DMS79 (cell line): ENCODE data around the gene HSD17B2.

Source experiments
- DNase-seq: peaks from one replicate; lab custom pipeline; 2025; lab: John Stamatoyannopoulos, UW

HSD17B2 gene

GRCh38 chr16:82050506-82050905 is 15.5 kb downstream of the HSD17B2 start:
- DNase-seq, result no peak

GRCh38 chr16:82050909-82051357 is 15.9 kb downstream of the HSD17B2 start:
- DNase-seq, result no peak

GRCh38 chr16:82051656-82052055 is 16.6 kb downstream of the HSD17B2 start:
- DNase-seq, result no peak

DNA sequence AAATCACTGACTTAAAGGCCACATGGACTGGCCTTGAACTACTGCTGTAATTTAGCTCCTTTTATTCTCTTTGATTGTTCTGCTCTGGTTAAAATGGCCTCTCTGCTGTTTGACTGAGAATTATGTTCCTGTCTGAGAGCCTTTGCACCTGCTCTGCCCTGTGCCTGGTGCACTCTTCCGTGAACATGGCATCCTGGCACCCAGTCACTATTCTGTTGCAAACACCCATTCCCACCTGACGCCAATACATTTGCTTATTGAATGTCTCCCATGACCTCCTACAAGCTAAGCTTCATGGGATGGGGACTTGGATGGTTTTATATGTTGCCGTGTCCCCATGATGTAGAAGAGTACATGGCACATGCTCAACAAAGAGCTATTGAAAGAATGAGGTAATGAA is 20.1 kb downstream of the HSD17B2 start:
- DNase-seq, result no peak

DNA sequence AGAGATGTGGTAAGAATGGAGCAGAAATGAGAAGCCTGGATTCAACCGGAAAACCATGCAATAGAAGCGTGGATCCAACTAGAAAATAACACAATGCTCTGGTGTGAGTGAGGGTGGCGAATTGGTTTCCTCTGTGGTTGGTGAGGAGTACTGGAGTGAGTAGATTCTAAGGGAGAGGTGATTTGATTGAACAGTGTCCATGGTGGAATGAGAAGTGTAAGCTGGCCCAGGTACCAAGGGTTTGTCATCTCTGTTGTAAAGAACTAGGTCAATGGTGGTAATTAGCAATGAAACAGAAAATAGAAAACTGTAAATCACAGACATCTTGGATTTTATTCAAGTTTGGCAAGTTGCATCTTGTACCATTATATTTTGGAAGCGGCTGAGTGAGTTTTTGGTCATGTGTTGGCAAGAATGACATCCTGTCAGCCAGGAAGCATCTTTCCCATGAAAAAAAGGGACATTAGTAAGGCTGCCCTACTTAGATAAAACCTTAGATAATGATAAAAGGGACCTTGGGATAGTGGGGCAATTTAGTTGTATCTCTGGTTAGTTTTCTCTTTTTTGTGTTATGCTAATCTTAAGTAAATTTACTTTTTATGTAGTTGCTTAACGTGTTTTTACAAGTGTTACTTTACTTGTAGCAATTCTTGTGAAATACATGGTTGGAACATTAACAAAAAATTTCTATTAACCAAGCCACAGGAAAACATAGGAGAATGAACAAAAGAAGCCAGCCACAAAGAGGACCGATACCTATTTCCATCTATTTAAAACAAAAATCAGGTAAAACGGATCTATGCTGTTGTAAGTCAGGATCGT is 20.9 kb downstream of the HSD17B2 start:
- no peak for DNase-seq

DNA sequence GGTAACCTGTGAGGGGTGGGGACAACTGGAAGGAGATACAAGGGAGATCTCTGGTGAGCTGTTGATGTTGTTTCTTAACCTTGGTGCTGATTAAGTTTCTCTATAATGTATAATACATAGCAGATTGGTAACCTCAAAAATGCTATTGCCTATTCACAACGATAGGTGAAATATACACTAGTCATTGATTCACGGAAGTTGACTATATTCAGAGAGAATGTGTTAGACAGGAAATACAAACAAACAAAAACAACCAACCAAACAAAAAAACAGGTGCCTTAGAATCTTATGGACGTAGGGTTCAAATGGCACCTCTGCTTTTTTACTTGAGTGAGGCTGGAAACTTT is 21.5 kb downstream of the HSD17B2 start:
- no peak for DNase-seq

- DNase-seq, result no peak
These were observed 24.3 kb downstream of the HSD17B2 start for GRCh38 chr16:82059161-82059982.

- DNase-seq, result no peak
These were observed 24.9 kb downstream of the HSD17B2 start for GRCh38 chr16:82059983-82060421.

DNA sequence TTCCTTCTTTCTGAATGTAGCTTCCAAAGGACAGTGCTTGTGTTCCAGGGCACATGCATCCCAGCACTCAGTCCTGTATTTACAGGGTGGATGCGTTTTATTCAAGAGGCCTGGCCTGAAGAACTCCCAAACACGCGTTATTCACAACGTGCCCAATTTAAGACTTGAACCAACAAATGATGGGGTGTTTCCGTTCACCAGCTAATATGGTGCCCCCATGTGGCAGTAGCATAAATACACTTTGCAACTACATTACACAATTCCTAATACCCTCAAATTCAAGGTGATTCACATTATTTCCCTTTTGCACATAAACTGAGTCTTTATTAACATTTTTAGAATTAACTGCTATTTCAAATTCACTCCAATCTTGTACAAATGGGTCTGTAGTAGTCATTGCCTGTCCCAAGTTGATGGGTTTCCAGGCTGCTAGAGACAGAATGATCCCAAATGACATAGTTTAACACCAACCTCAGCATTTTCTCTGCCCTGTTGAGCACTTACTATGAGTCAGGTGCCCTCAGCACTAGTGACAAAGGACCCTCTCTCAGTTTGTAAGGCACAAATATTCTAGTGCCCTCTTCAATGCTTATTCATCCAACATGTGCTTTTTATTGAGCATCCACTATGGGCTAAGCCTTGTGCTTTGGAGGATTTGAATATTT is 26.9 kb downstream of the HSD17B2 start:
- no peak for DNase-seq

- no peak for DNase-seq
These were observed 27.6 kb downstream of the HSD17B2 start for GRCh38 chr16:82062645-82063058.

GRCh38 chr16:82063456-82064082 is 28.5 kb downstream of the HSD17B2 start:
- no peak for DNase-seq

GRCh38 chr16:82067042-82067803 is 32.2 kb downstream of the HSD17B2 start:
- no peak for DNase-seq

DNA sequence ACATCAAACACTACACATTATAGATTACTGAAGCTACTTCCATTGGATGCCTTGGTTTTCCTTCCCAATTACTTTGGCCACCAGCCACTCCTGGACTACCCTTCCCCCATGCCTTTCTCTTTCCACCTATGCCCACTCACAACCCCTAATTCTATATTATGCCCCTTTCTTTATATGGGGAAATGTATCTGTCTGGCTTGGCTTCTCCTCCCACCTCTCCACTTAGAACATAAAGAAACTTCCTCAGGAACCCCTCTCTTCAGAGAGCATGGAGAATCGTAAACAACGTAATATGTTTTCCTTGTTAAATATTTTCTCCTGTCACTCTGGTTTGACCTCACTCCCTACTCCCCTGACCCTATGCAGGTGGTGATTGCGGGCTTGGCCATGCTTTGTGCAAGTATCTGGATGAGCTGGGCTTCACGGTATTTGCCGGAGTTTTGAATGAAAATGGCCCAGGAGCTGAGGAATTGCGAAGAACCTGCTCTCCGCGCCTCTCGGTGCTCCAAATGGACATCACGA is 32.8 kb downstream of the HSD17B2 start:
- DNase-seq, result no peak

DNA sequence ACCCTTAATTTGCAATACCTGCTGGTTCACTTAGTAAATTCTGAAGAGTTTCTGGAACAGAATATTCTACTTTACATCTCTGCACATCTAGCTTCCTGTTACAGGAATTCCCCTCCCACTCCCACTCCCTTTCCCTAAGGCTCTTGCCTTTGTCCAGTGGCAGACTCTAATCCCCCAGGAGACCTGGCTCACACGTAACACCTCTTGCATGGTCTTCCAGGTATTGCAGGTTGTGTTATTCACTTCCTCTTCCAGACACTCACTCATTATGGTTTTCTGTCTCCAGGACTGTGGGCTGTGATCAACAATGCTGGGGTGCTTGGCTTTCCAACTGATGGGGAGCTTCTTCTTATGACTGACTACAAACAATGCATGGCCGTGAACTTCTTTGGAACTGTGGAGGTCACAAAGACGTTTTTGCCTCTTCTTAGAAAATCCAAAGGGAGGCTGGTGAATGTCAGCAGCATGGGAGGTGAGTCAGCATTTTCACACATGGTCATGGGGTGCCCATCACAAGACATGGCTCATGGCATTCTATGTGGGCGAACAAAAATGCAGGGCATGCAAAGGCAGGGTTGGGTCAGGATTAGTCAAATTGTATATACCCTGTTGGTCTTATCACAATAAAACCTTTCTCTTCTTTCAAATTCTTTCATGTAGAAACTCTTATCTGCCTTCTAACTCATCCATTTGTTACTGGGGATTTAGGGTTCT is 35.8 kb downstream of the HSD17B2 start:
- DNase-seq, result no peak

DNA sequence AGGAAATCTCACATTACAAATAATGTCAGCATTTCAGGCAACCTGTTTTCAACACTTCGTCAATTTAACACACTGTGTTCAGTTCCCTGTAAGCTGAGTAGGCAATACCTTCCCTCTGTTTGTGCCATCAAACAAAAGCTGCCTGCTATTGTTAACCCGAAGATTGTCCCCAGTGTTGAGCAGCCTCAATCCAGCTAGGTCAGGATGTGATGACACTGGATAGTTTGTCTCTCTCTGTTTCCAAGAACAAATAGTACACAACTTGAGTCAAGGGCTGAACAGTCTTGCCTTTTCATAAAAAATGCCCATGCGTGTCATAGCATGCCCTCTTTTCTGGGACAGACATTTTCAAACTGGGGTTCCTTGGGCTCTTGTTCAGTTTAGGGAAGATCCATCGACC is 36.4 kb downstream of the HSD17B2 start:
- no peak for DNase-seq

- DNase-seq, result no peak
These were observed 37.3 kb downstream of the HSD17B2 start for GRCh38 chr16:82072313-82072712.

- no peak for DNase-seq
These were observed 39.0 kb downstream of the HSD17B2 start for GRCh38 chr16:82074019-82074558.

DNA sequence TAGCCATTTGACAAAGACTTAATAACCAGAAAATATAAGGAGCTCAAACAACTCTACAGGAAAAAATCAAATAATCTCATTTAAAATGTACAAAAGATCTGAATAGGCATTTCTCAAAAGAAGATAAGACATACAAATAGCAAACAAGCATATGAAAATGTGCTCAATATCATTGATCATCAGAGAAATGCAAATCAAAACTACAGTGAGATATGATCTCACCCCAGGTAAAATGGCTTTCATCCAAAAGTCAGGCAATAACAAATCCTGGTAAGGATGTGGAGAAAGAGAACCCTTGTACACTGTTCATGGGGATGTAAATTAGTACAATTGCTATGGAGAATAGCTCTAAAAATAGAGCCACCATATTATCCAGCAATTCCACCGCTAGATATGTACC is 43.1 kb downstream of the HSD17B2 start:
- no peak for DNase-seq

- DNase-seq, result no peak
These were observed 44.8 kb downstream of the HSD17B2 start for GRCh38 chr16:82079892-82080291.

GRCh38 chr16:82081264-82081663 is 46.2 kb downstream of the HSD17B2 start:
- DNase-seq, result no peak
